HCT116 (cell line): ENCODE measurements around the gene KRTAP10-7.

Experiments
- ELF1 ChIP-seq: IDR thresholded peaks from 2 replicates; pipeline ENCODE4 v1.6.1; 2012; ENCODE audit warnings: low read depth, borderline replicate concordance
- POLR2AphosphoS5 ChIP-seq: IDR thresholded peaks from 2 replicates; pipeline ENCODE4 v1.6.1; 2011; ENCODE audit warnings: mild to moderate bottlenecking, low read depth, low read length, moderate library complexity
- RAD21 ChIP-seq: IDR thresholded peaks from 2 replicates; pipeline ENCODE4 v1.6.1; 2012; ENCODE audit warnings: low read depth, mild to moderate bottlenecking
- YY1 ChIP-seq: IDR thresholded peaks from 2 replicates; pipeline ENCODE4 v1.6.1; 2011; ENCODE audit warnings: low read length, low read depth, moderate library complexity, mild to moderate bottlenecking; ENCODE audit not compliant: insufficient replicate concordance; ENCODE audit errors: extremely low read depth
- TF ChIP-seq, protein P1 (sequence below), 3 experiments: fragments of 200-600 bp in 1 of 3; sonication (generic) in 1 of 3; IDR thresholded peaks in 2 of 3; conservative IDR thresholded peaks in 1 of 3; 2 replicates each; pipeline ENCODE4 v1.5.1; 2012 to 2017; ENCODE audit warnings: low read depth in 2 of 3, low read length in 2 of 3, antibody characterized with exemption in 1 of 3, borderline replicate concordance in 1 of 3, control low read depth in 1 of 3, mild to moderate bottlenecking in 1 of 3, mixed read lengths in 1 of 3, mixed run types in 1 of 3, moderate library complexity in 1 of 3; ENCODE audit not compliant: insufficient read depth in 1 of 3
- TF ChIP-seq, protein P2 (sequence below): IDR thresholded peaks from 2 replicates; pipeline ENCODE4 v1.6.1; 2012
- TF ChIP-seq, protein P3 (sequence below): IDR thresholded peaks from 2 replicates; pipeline ENCODE4 v1.6.1; 2012; ENCODE audit warnings: low read depth
- TF ChIP-seq, protein P4 (sequence below): IDR thresholded peaks from 2 replicates; pipeline ENCODE4 v1.6.1; 2012

DNA sequence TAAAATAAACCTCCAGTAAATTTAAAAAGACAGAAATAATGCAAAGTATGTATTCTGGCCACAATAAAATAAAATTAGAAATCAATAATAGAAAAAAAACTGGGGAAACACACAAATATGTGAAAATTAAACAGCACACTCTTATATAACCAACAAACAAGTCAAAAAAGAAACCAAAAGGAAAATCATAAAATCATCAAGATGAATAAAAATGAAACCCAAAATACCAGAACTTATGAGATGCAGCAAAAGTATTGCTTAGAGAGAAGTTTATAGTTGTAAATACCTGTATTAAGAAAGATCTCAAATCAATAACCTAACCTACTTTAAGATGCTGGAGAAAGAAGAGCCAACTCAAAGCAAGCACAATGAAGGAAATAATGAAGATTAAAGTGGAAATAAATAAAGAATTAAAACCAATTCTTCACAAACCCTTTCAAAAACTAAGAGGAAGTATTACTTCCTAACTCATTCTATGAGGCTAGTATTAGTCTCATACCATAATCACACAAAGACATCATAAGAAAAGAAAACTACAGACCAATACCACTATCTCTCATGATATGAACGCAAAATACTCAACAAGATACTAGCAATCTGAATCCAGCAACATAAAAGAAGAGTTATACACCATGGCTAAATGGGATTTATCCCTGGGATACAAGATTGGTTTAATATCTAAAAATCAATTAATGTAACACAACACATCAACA lies 35.4 kb upstream of the KRTAP10-7 start:
- TF ChIP-seq, protein P1, sequence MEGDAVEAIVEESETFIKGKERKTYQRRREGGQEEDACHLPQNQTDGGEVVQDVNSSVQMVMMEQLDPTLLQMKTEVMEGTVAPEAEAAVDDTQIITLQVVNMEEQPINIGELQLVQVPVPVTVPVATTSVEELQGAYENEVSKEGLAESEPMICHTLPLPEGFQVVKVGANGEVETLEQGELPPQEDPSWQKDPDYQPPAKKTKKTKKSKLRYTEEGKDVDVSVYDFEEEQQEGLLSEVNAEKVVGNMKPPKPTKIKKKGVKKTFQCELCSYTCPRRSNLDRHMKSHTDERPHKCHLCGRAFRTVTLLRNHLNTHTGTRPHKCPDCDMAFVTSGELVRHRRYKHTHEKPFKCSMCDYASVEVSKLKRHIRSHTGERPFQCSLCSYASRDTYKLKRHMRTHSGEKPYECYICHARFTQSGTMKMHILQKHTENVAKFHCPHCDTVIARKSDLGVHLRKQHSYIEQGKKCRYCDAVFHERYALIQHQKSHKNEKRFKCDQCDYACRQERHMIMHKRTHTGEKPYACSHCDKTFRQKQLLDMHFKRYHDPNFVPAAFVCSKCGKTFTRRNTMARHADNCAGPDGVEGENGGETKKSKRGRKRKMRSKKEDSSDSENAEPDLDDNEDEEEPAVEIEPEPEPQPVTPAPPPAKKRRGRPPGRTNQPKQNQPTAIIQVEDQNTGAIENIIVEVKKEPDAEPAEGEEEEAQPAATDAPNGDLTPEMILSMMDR (IDR thresholded peaks at IDR 0.05 in 2 of 3, conservative IDR thresholded peaks at IDR 0.05 in 1 of 3; ENCODE audit: borderline replicate concordance in 1 of 3, insufficient read depth in 1 of 3, low read depth in 2 of 3, low read length in 2 of 3) = no peak
- TF ChIP-seq RAD21 (no peak), YY1 (no peak), ELF1 (no peak), POLR2AphosphoS5 (no peak)
- TF ChIP-seq, protein P2, sequence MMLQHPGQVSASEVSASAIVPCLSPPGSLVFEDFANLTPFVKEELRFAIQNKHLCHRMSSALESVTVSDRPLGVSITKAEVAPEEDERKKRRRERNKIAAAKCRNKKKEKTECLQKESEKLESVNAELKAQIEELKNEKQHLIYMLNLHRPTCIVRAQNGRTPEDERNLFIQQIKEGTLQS = no peak
- TF ChIP-seq, protein P3, sequence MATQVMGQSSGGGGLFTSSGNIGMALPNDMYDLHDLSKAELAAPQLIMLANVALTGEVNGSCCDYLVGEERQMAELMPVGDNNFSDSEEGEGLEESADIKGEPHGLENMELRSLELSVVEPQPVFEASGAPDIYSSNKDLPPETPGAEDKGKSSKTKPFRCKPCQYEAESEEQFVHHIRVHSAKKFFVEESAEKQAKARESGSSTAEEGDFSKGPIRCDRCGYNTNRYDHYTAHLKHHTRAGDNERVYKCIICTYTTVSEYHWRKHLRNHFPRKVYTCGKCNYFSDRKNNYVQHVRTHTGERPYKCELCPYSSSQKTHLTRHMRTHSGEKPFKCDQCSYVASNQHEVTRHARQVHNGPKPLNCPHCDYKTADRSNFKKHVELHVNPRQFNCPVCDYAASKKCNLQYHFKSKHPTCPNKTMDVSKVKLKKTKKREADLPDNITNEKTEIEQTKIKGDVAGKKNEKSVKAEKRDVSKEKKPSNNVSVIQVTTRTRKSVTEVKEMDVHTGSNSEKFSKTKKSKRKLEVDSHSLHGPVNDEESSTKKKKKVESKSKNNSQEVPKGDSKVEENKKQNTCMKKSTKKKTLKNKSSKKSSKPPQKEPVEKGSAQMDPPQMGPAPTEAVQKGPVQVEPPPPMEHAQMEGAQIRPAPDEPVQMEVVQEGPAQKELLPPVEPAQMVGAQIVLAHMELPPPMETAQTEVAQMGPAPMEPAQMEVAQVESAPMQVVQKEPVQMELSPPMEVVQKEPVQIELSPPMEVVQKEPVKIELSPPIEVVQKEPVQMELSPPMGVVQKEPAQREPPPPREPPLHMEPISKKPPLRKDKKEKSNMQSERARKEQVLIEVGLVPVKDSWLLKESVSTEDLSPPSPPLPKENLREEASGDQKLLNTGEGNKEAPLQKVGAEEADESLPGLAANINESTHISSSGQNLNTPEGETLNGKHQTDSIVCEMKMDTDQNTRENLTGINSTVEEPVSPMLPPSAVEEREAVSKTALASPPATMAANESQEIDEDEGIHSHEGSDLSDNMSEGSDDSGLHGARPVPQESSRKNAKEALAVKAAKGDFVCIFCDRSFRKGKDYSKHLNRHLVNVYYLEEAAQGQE = no peak
- TF ChIP-seq, protein P4, sequence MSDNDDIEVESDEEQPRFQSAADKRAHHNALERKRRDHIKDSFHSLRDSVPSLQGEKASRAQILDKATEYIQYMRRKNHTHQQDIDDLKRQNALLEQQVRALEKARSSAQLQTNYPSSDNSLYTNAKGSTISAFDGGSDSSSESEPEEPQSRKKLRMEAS = no peak
